ENCODE measurements around the gene KCNQ1OT1.

Gene KCNQ1OT1

GRCh38 chr11:2725368-2726300 lies 25.8 kb upstream of the KCNQ1OT1 start:
- peak; percentile 74 for DNase-seq (ENCODE audit: low read depth)
- TF ChIP-seq CTCF (conservative IDR thresholded peaks at IDR 0.05; ENCODE audit: low read depth, low read length): no peak
- no peak overlapping the region for H3K4me3 ChIP-seq (ENCODE audit: low read length)

GRCh38 chr11:2724653-2725367 lies 25.0 kb upstream of the KCNQ1OT1 start:
- no peak overlapping the region for H3K4me3 ChIP-seq (ENCODE audit: low read length)
- no peak for TF ChIP-seq CTCF (conservative IDR thresholded peaks at IDR 0.05; ENCODE audit: low read depth, low read length)
- no peak for DNase-seq (ENCODE audit: low read depth)

DNA sequence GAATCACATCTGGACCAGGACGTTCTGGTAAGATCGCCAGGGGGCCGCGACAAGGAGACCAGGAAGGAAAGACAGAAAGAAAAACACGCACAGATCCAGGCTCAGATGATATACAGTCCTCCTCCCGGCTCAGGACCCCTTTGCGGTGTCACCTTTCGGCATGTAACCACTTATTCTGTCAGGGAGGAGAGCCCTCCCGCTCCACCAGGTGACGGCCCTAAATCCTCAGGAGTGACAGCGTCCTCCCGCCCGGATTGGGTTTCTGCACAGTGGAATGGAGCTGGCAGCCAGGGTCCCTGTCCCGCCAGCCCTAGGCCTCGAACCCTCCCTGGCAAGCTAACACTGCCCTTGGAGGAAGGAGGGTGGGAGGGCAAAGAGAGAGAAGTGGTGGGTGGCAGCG lies 24.3 kb upstream of the KCNQ1OT1 start:
- TF ChIP-seq CTCF (conservative IDR thresholded peaks at IDR 0.05; ENCODE audit: low read depth, low read length): no peak
- no peak overlapping the region for H3K4me3 ChIP-seq (ENCODE audit: low read length)
- no peak for DNase-seq (ENCODE audit: low read depth)

DNA sequence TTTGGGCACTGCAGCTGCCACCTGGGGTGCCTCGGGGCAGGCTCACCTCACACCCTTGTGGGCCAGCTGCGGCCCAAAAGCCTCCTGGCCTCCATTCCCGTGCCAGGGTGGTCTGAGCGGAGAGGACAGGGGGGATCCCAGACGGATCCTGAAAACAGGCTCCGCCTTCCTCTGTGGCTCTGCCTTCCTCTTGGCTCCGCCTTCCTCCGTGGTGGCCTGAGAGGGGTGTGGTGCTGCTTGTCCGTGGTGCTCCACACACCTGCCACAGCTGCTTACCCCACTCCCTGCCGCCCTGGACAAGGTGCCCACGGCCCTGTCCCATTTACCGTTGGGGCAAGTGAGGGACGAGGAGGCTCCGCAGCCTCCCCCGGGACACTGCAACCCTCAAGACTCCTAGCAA lies 23.2 kb upstream of the KCNQ1OT1 start:
- no peak for DNase-seq (ENCODE audit: low read depth)
- no peak overlapping the region for H3K4me3 ChIP-seq (ENCODE audit: low read length)
- no peak for TF ChIP-seq CTCF (conservative IDR thresholded peaks at IDR 0.05; ENCODE audit: low read depth, low read length)

GRCh38 chr11:2721210-2721916 lies 21.6 kb upstream of the KCNQ1OT1 start:
- H3K4me3 ChIP-seq (ENCODE audit: low read length): no peak overlapping the region
- TF ChIP-seq CTCF (conservative IDR thresholded peaks at IDR 0.05; ENCODE audit: low read depth, low read length): no peak
- peak; percentile 77 for DNase-seq (ENCODE audit: low read depth)

- no peak overlapping the region for H3K4me3 ChIP-seq (ENCODE audit: low read length)
- no peak for TF ChIP-seq CTCF (conservative IDR thresholded peaks at IDR 0.05; ENCODE audit: low read depth, low read length)
- no peak for DNase-seq (ENCODE audit: low read depth)
These were observed 20.2 kb upstream of the KCNQ1OT1 start for GRCh38 chr11:2719831-2720590.
